HG02763 (cell line): ENCODE measurements around the gene PIGBOS1.
A peak's percentile ranks its signal among the peaks of the same experiment; 100 is the strongest.

Experiments
- ATAC-seq: cut with Tn5 transposase; IDR thresholded peaks from one replicate; pipeline ENCODE4 v1.9.1; 2021; ENCODE audit warnings: mild to moderate bottlenecking, moderate library complexity; ENCODE audit not compliant: unreplicated experiment

PIGBOS1 gene

GRCh38 chr15:55268176-55268695 is 50.7 kb downstream of the PIGBOS1 start:
- ATAC-seq = no peak

DNA sequence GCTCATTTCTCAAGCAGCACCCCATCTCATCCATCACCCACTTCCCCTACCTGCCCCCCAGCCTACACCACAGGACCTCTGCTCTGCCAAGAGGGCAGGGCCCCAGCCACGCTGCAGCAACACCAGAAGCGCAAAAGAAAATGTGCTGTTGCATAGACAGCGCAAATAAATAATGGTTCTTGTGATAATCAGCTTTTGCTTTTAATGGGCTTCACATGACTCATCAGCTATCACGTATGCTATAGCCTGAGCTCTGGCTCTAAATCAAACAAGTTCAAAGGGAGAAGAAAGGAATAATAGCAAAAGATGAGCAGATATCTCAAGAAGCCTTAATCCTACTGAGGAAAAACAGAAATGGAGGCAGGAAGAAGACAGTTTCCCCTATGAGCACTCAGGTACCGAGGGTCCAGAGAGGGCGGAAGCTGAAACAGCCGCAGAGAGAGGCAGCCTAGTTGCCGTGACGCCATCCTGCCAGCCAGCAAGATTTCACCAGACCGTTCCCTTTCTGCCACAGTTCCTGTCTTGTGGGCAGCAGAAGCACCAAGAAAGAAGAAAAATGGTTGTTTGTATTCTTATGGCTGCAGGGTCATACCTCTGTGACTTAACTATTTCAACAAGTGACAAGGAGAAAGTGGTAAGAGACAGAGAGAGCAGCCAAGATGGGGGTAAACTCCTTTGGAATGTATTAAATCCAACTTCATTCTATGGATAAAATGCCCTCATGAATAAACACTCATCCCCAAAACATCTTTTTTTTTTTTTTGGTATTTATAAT is 51.3 kb downstream of the PIGBOS1 start:
- ATAC-seq = peak; percentile 86
